ENCODE results near the gene PCDH18.
"Not testable (repeated sequence)": the region's sequence is repeated elsewhere in the genome, so short reads cannot be mapped to it uniquely, and the experiment has no call there.

PCDH18 gene

DNA sequence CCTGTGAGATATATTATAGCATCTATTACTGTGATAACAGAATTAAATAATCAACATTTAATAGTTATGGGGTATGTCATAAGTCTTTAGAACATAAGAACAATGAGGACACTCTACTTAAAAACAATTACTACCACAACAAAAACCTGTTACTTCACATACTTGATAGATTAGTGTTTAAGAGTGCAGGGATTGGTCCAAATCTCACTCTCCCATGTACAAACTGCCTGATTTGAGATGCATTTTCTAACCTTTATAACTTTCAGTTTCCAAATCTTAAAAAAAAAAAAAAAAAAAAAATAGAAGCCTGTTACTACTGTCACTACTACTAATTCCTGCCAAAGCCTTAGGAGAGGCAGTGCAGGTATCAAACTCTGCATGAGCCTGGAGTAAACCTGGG lies 5.6 kb downstream of the PCDH18 start:
- DNase-seq: no peak

DNA sequence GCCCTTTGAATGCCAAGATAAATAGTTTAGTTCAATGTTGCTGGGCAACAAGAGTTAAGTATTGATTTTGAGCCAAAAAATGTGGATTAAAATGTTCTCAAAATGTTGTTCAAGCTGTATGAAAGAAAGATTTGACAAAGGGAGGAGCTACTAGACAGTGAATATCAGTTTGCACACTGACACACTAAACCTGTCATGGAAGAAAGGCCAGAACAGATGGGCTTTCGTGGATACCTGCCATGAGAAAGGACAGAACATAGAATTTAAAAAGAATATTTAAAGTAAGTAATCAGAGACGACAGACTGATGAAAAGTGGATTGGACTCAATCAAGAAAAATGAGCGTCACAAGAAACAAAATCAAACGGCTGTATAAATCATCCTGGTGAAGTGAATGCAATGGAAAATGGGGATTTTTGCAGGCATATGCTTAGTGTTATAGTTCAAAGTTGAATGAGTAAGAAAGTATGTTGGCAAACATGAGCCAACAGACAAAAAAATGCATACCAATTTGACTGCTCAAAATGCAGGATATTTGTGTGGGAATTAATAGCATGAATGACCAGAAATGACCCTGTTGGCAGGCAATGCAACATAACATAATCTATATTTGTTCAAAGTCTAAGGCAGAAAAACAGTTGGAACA lies 7.4 kb downstream of the PCDH18 start:
- DNase-seq: no peak

DNA sequence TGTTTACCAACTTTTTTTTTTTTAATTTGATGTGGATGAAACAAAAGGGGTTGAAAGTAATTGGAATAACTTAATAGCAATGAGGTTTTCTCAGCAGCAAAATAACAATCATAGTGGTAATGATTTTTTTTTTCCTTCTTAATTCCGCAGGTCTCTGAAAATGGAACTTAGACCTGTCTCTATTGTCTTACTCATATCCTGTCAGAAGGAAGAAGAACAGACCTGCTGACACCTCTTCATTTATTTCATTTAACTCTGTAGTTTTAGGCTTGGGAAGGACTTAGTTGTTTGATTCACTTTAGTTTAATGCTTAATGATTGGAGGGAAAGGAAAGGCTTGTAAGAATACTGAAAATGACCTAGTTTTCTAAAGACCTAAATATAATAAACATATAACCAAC lies 9.0 kb downstream of the PCDH18 start:
- no peak for DNase-seq

DNA sequence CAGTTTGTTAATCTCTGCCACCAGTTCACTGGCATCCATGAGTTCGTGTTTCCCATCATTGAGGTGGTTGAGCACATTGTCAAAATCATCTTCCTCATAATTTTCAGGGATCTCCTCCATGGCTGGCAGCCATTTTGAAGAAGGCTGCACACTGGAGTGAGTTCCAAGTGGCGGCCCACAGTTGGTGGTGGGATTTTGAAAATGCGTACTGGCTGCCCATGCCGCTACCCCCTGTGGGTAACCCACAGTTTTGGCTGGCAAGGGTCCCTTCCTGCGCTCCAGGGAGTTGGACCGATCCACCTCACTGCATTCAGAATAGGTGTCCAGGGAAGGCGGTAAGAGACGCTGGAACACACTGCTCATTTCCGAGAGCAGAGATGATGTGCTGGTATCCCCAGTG lies 11.2 kb downstream of the PCDH18 start:
- DNase-seq: no peak

DNA sequence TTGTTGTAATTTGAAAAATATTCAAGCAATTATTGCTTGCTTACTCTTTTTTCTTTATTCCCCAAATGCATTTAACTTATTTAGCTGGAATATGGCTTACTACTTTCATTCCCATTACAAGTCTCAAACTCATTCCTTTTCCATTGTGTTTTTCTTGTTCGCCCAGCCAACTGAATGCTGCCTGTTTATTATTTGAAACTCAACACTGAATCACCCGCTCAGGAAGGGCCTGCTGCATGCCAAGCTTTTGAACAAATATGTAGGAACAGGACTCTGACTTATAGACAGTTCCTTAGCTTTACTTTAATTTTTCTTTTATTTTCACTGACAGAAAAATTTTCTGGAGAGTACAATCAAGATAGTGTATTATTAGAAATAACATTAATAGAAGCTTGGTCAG lies 12.9 kb downstream of the PCDH18 start:
- no peak for DNase-seq

DNA sequence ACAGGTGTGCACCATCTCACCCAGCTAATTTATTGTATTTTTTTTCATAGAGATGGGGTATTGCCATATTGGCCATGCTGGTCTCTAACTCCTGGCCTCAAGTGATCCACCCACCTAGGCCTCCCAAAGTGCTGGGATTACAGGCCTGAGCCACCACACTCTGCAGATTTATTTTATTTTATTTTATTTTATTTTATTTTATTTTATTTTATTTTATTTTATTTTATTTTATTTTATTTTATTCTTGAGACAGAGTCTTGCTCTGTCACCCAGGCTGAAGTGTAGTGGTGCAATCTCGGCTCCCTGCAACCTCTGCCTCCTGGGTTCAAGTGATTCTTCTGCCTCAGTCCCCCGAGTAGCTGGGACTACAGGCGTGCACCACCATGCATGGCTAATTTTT lies 15.0 kb downstream of the PCDH18 start:
- DNase-seq: not testable (repeated sequence)

DNA sequence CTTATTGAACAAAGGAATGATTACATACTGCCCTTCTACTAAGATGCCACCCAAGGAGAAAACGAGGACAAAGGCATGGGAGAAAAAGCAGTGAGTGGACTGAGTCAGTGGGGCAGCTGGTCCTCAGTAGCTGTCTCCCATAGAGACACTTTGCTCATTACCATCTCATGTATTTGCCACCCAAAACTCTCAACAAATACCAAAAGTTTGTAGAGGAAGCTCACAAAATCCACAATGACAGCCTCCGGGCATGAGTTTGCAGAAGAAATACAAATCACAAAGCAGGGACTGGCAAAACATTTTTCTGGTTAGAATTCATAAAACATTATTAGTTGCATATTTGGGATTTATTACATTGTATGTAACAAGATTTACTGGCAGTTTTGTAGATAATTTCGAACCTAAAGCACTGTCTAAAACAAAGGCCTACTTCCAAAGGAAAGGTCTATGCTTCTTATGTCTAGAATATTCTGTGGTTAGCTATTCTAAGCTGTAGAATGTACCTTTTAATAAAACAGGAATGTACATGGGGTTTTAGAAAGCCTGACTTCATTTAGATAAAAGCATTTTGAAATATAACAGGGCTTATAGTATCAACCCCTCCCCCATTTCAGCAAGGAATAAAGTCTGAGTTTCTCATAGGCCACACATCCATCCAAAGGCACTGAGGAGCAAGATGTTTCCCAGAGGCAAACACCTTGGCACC lies 17.7 kb downstream of the PCDH18 start:
- no peak for DNase-seq

DNA sequence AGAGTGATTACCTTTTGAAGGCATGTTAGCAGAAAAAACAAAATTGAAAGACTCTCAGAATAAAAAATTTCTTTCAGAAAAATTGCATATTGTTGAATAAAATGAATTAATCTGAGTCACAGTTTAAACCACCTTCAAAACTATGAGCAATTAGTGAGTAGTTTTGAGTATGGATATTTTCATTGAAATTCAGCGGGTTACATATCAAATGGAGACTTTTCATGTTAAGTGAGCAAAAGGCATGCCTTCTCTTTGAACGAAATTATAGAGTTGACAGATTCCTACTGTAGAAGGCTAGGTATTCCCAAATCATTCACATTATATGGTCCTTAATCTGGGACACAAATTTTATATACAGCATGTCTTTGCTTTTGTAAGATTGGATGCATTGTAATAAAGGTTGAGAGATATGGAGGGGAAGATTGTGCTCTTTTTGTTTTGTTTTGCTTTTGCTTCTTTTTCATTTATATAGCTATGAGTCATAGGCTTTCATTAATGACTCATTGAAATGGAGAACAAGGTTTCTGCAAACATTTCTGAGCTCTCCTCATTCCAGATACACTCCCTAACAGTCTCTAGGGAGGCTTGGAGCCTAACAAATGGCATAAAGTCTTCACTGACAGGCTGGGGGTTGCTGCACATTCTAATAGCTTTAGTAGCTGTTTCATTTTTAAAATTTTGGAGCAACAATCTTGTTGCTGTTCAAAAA lies 21.6 kb downstream of the PCDH18 start:
- DNase-seq: no peak

DNA sequence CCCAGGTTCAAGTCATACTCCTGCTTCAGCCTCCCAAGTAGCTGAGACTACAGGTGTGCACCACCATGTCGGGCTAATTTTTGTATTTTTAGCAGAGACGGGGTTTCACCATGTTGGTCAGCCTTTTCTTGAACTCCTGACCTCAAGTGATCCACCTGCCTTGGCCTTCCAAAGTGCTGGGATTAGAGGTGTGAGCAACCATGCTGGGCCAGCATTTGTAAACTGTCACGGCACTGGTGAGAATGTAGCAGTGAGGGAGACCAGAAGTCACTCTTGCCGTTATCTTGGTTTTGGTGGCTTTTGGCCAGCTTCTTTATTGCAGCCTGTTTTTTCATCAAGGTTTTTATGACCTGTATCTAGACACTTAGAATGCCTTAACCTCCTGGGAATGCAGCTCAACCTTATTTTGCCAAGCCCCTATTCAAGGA lies 22.4 kb downstream of the PCDH18 start:
- no peak for DNase-seq

DNA sequence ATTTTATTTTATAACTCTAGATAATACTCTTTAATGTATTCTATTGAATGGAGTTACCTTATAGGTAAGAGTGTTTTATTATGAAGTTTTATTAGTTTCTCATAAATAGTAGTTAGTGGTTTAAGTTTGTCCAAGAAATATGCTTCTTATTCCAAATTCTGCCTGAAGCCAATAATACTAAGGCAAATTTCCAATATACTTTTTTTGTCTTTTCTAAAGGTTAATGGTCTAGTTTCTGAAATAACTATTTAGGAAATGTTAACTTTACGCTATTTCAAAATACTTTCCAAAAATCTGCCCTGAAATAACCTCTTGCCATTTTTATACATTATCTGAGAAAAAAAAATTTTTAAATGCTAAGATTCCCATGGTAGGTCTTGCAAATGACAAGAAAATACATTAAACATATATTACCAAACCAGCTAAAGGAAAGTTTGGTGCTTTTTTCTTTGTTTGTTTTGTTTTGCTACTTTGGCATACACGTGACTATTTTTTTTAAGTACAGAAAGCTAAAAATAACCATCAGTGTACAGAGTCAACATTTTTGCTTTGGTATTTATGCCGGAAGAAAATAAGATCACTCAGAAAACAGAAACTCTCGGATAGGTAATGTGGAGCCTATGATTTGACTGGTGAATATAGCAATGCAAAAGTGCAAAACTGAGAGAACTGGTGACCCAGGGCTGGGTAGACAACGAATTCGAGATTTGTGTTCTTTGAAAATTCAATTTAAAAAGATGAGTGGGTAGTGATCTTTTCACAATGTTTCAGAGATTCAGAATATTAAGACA lies 29.8 kb downstream of the PCDH18 start:
- DNase-seq: no peak

DNA sequence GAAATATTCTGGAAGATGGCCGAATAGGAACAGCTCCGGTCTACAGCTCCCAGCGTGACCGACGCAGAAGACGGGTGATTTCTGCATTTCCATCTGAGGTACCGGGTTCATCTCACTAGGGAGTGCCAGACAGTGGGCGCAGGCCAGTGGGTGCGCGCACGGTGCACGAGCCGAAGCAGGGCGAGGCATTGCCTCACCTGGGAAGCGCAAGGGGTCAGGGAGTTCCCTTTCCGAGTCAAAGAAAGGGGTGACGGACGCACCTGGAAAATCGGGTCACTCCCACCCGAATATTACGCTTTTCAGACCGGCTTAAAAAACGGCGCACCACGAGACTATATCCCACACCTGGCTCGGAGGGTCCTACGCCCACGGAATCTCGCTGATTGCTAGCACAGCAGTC lies 36.0 kb downstream of the PCDH18 start:
- not testable (repeated sequence) for DNase-seq

DNA sequence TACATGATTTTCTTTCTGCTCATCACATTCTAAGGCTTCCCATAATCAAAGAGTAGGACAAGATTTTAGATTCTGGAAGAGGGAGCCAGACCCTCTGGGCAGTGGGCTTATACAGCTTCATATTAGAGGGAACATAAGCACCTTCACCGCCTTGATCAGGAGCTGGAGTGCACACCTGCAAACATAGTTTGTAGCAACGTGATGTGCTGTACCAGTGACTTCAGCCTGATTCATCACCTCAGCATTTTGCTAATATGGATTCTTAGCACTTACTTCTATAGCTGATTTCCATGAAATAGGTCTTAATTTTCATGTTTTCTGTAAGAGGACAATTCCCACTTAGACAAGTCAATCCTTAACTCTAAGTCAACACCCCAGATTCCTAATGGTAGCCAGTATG lies 36.7 kb downstream of the PCDH18 start:
- DNase-seq: no peak

DNA sequence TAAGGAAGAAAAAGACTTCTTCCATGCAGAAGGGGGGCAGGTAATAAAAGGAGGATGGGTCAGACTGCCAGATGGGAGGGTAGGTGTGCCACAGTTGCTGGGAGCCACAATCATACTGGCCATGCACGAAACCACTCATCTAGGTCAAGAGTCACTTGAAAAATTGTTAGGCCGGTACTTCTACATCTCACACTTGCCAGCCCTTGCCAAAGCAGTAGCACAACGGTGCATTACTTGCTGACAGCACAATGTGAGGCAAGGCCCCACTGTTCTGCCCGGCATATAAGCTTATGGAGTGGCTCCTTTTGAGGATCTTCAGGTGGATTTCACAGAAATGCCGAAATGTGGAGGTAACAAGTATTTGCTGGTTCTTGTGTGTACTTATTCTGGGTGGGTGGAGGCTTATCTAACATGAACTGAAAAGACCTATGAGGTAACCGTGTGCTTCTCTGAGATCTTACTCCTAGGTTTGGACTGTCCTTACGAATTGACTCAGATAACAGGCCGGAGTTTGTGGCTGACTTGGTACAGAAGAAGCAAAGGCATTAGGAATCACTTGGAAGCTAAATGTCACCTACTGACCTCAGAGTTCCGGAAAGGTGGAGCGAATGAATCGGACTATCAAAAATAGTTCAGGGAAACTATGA lies 48.9 kb downstream of the PCDH18 start:
- DNase-seq: not testable (repeated sequence)

DNA sequence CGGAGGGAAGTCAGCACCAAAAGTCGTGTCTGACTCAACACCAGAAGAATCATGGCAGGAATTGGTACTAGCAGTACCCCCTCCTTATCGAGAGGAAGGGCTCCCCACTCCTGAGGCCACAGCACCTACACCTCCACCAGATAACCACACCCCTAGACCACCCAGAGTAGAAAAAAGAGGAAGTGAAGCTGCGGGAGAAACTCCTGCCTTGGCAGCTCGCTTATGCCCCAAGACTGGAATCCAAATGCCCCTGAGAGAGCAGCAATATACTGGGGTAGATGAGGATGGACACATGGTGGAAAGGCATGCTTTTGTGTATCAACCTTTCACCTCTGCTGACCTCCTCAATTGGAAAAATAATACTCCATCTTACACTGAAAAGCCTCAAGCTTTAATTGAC lies 52.6 kb downstream of the PCDH18 start:
- DNase-seq: not testable (repeated sequence)

DNA sequence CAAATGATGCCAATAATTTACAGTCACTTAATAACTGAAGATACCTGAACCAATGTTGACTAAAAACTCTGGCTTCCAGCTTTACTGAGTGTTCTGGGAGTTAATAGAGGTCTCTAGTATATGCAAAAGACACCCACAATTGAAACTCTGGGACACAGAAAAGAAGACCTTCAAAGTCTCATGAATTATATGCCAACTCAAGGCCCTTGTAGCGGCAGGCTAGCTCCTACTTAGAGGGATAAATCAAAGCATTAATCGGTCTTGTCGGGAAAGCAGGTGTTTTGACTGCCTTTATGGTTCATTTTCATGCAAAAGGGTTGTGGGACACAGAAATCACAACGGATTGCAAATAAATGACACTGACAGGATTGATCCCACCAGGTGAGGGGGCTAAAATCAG lies 55.9 kb downstream of the PCDH18 start:
- DNase-seq: no peak

DNA sequence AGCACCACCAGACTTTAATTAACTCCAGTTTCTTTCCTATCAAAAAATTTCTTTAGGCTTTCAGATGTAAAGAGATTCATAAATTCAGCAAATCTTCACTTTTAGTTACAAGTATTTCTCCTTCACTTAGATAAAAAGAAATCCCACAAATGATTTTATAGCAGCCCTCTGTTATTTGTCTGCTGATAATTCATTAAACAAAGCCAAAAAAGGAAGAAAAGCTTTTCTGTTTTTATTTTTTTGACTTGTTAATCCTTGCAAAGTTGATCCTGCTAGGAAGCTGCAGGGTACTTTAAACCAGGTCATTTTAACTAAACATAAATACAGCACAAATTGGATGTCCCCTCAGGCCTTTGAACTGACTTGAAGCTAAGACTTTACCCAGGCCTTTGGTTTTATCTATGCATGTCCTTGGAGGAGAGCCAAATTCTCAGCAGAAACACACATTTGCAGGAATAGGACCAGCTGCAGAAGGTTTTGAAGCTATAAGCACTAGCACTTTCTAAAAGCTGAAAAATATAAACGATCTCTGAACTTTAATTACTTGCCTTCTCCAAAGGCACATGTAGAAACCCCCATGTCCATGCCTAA lies 57.5 kb downstream of the PCDH18 start:
- peak; percentile 22 for DNase-seq

DNA sequence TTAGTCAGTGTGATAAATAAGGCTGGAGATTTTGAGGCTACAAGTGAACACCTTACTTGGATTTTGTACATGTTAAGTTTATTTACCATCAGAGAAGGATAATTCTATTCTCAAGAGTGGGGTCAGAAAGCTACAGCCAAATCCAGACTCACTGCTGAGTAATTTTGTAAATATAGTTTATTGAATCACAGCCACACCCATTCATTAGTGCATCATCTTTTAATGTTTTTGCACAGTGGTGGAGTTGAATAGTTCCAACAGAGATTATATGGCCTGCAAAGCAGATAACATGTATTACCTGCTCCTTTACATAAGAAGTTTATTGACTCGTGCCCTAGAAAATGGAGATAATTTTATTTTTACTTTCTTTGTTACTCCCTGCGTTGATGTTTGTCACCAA lies 60.4 kb downstream of the PCDH18 start:
- no peak for DNase-seq

DNA sequence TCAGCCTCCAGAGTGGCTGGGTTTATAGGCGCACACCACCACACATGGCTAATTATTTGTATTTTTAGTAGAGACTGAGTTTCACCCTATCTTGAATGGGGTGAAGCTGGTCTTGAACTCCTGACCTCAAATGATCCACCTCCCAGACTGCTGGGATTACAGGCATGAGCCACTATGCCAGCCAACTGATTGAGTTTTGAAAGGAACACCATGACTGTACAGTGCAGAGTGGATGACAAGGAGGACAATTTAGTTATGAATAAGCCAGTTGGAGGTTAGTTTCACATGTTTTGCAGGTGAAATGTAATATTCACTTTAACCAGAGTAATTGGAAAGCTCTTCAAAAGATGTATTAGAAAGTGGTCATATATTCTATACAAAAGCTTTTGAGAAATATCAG lies 60.8 kb downstream of the PCDH18 start:
- DNase-seq: no peak

DNA sequence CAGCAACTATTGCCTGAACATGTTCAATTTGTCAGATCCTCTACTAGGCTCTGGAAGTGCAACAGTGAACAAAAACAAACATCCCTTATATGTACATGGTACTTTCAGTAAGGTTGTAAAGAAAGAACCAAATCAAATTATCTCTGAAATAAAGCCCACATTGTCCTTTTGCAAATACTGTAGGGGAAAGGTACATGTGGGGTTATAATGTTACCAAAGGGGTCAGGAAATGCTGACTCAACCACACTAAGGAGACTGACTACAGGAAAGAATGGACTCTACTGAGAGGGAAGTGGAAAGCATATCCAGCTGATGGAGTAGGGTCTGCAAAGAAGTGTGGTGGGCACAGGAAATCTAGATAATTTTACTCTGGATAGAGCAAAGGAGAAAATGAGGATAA lies 61.5 kb downstream of the PCDH18 start:
- no peak for DNase-seq
